VCaP (cell line): ENCODE measurements around the gene SPATA7.

Experiments used
- H3K27ac ChIP-seq: fragments of 450-650 bp; 2 replicates; pipeline ENCODE4 v1.5.1; 2017
- CTCF ChIP-seq: fragments of 450-650 bp; conservative IDR thresholded peaks from 2 replicates; pipeline ENCODE4 v1.5.1; 2017; ENCODE audit warnings: mild to moderate bottlenecking, moderate library complexity

Gene SPATA7

GRCh38 chr14:88384718-88385117 lies 739 bp upstream of the SPATA7 start:
- no peak for TF ChIP-seq CTCF
- peak overlapping the region; percentile 70 for H3K27ac ChIP-seq

- TF ChIP-seq CTCF: no peak
- H3K27ac ChIP-seq: peak overlapping the region; percentile 70
Observed at GRCh38 chr14:88386256-88386794, 868 bp downstream of the SPATA7 start.

- no peak overlapping the region for H3K27ac ChIP-seq
- TF ChIP-seq CTCF: no peak
Observed at GRCh38 chr14:88388741-88389282, 3.4 kb downstream of the SPATA7 start.

- no peak for TF ChIP-seq CTCF
- no peak overlapping the region for H3K27ac ChIP-seq
Observed at GRCh38 chr14:88392609-88393008, 7.2 kb downstream of the SPATA7 start.

GRCh38 chr14:88411039-88411438 lies 25.6 kb downstream of the SPATA7 start:
- no peak for TF ChIP-seq CTCF
- H3K27ac ChIP-seq: no peak overlapping the region

DNA sequence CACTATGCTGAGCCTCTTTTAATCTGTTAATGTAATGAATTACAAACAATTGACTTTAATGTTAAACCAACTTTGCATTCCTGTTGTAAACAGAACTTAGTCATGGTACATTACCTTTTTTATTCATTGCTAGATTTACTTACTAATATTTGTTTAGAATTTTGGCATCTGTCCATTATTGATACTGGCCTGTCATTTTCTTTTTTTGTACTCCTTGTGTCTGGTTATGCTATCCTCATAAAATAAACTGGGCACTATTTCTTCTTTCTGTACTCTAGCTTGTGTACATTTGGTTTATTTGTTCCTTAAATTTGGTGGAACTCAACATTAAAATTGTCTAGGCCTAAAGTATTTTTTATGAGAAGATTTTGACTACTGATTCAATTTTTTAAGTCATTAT lies 32.1 kb downstream of the SPATA7 start:
- no peak for TF ChIP-seq CTCF

GRCh38 chr14:88420187-88420586 lies 34.7 kb downstream of the SPATA7 start:
- H3K27ac ChIP-seq: peak overlapping the region; percentile 26; the same call in 1 of the 2 replicates
- no peak for TF ChIP-seq CTCF

More for the DNA sequence above, 32.1 kb downstream of the SPATA7 start:
- H3K27ac ChIP-seq: no peak overlapping the region; the same call in 1 of the 2 replicates
